Mucosa of stomach (tissue), 1 donor: ENCODE data around the gene PPM1M.
"Not testable (repeated sequence)": the region's sequence is repeated elsewhere in the genome, so short reads cannot be mapped to it uniquely, and the experiment has no call there.

ENCODE experiments used
- H3K27me3 ChIP-seq: one replicate; pipeline ENCODE4 v1.7.0; 2013; ENCODE audit warnings: mild to moderate bottlenecking, low read length; ENCODE audit not compliant: control insufficient read depth, insufficient read depth
- H3K36me3 ChIP-seq: one replicate; pipeline ENCODE4 v1.7.0; 2013; ENCODE audit warnings: low read length; ENCODE audit not compliant: control insufficient read depth, insufficient read depth
- H3K4me1 ChIP-seq: one replicate; pipeline ENCODE4 v1.7.0; 2013; ENCODE audit warnings: mild to moderate bottlenecking, low read length; ENCODE audit not compliant: control insufficient read depth, insufficient read depth
- H3K4me3 ChIP-seq: one replicate; pipeline ENCODE4 v1.7.0; 2013; ENCODE audit warnings: low read length
- H3K9ac ChIP-seq: one replicate; pipeline ENCODE4 v1.7.0; 2013; ENCODE audit warnings: mild to moderate bottlenecking, low read length, moderate library complexity
- H3K9me3 ChIP-seq: one replicate; pipeline ENCODE4 v1.7.0; 2013; ENCODE audit warnings: mild to moderate bottlenecking, low read length, moderate library complexity; ENCODE audit not compliant: control insufficient read depth
- donor health status: Pancreatic carcinoma.

The PPM1M gene

DNA sequence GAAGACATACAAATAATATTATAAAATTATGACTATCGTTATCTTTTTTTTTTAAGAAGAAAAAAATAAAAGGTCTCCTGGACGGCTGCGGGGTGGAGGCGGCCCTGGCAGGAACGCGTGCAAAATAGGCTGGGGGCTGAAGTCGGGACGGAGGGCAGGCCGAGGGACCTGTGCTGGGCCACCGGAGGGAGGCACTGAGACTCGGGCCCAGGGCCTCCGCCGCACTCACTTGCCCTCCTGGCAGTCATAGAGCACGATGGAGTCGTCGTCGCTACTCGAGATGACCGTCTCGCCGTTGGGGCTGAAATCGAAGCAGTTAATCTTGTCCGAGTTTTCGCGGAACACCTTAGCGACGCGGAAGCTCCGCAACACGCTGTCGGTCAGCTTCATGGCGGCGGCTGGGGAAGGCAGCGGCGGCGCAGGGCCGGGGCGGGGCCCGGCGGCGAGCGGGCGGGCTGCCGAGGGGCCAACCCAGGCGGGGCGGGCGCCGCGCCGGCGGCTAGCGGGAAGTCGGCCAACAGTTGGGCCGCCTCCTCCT lies 32.5 kb downstream of the PPM1M start:
- peak overlapping the region; percentile 57 for H3K4me3 ChIP-seq
- peak overlapping the region; percentile 91 for H3K9ac ChIP-seq
- no peaks in the 10 kb centered on the region for H3K9me3 ChIP-seq
- no peaks in the 10 kb centered on the region for H3K27me3 ChIP-seq
- H3K4me1 ChIP-seq, result peaks cover 18% of the 10 kb centered on the region
- H3K36me3 ChIP-seq, result no peaks in the 10 kb centered on the region

DNA sequence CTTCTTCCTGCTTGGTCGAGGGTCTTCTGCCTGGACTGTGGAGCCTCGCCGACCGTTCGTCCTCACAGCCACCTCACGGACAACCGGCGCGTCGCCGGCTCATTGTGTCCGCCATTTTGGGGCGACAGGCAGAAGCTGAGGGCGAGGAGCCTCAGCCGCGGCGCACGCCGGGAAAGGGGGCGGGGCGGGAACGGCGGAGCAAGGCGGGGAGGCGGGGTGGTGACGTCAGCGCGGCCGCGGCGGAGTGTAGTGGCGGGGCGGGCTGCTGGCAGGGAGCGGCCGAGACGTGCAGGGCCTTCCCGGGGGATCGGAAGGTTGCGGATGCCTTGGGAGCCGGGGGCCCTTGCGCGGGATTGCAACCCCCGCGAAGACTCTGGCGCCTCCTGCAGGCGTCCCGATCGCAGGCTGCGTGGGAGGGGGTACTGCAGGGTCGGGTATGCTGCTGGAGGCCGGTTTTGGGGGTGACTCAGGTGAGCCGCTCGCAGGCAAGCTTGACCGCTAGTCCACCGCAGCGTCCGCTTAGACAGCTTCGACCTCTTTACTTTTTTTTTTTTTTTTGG lies 33.0 kb downstream of the PPM1M start, which contains the start of gene WDR82:
Gene WDR82 (minus strand): TSS at position 140 of the 560 bp plus-strand sequence. CDS start 288 bp downstream, outside the sequence.
- Histone ChIP-seq H3K4me1 (peaks cover 18% of the 10 kb centered on the region), H3K27me3 (no peaks in the 10 kb centered on the region), H3K9me3 (no peaks in the 10 kb centered on the region), H3K4me3 (peak within 1 kb of the TSS; percentile 57), H3K36me3 (no peaks in the 10 kb centered on the region), H3K9ac (peak within 1 kb of the TSS; percentile 91)

DNA sequence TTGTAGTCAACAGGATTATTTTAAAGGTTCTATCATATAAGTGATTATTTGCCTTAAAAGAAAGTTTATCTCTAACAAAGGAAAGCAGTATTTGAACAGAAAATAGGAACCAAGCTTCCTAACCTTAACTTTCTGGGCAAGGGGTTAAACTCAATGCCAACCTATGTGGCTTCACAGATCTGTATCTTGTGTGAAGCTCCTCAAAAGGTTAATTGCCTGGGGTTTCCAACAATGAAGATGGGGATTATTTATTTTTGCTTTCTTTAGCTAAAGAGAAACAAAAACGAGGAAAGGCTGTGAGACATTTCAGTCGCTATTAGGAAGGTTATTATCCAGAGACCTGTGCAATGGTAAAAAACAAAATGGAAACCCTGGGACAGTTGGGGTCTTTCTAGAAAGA lies 34.0 kb downstream of the PPM1M start:
- Histone ChIP-seq H3K4me1 (peaks cover 18% of the 10 kb centered on the region), H3K4me3 (no peak overlapping the region), H3K9me3 (no peaks in the 10 kb centered on the region), H3K36me3 (no peaks in the 10 kb centered on the region), H3K9ac (peak overlapping the region; percentile 91), H3K27me3 (no peaks in the 10 kb centered on the region)

DNA sequence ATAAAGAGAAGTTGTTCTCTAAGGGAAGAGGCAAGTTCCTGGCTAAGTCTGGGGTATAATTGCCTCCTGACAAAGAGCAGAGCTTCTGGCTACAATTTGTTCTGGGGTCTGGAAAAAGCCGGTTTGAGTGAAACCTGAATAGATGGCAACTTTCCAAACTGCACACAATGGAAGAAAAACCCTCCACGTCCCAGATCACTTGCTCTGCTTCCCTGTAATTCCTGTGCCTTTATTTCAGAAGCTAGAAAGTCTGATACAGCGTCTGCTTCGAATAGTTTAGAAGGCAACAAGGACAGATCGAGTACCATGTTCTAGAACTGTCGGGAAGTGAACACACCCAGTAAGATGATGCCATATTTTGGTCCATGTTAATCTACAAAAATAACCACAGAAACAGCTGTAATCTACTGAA lies 34.5 kb downstream of the PPM1M start:
- no peak overlapping the region for H3K4me3 ChIP-seq
- peak overlapping the region; percentile 91 for H3K9ac ChIP-seq
- no peaks in the 10 kb centered on the region for H3K36me3 ChIP-seq
- H3K9me3 ChIP-seq, result no peaks in the 10 kb centered on the region
- H3K4me1 ChIP-seq, result peaks cover 18% of the 10 kb centered on the region
- no peaks in the 10 kb centered on the region for H3K27me3 ChIP-seq

DNA sequence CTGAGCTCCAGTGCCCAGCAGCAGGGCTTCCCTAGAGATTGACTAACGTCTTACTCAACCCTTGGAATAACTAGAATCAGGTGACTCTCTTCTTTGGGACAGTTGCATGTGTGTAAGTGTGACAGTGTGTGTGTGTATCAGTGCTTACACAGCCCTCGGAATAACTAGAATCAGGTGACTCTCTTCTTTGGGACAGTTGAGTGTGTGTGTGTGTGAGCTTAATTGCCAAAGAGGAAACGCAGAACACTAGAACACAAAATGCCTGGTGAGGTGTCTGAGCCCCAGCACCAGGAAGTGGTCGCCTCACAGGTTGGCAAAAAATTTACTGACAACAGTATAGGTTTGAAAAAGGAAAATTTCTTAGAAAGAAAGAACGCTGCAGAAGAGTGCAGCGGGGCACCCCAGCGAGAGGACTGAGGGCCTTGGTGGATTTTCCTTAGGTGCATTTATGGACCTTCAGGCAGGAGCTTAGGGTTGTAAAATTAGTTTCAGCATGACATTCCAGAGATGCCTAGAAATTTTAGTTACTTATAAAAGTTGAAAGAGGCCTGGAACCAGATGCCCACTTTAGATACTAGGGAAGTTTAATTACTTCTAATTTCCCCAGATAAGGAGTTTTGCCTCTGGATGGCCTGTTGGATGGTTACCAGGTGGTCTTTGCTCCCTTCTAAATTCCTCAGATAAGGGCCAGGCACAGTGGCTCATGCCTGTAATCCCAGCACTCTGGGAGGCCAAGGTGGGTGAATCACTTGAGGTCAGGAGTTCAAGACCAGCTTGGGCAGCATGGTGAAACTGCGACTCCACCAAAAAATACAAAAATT lies 36.6 kb downstream of the PPM1M start:
- peaks cover 19% of the 10 kb centered on the region for H3K4me1 ChIP-seq
- H3K4me3 ChIP-seq, result no peak overlapping the region
- H3K9me3 ChIP-seq, result no peaks in the 10 kb centered on the region
- no peaks in the 10 kb centered on the region for H3K36me3 ChIP-seq
- no peaks in the 10 kb centered on the region for H3K27me3 ChIP-seq
- H3K9ac ChIP-seq, result no peak overlapping the region

DNA sequence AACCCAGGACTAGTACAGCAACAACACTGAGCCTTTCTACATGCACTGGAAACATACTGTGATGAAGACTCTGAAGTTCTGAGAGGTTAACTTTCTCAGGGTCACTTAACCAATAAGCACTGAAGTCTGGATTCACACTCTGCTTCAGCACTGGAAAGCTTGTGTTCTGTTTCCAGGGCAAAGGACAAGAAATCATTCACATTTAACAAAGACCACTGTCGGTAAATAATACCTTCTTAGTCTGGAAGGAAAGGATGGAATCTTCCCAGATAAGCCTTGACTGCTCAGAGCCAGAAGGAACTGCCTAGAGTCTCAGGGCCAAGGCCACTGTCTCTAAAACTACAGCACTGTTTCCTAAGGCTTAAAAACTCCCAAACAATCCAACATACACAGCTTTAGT lies 37.7 kb downstream of the PPM1M start:
- H3K36me3 ChIP-seq, result no peaks in the 10 kb centered on the region
- H3K4me1 ChIP-seq, result peaks cover 20% of the 10 kb centered on the region
- H3K9ac ChIP-seq, result no peak overlapping the region
- no peaks in the 10 kb centered on the region for H3K9me3 ChIP-seq
- H3K27me3 ChIP-seq, result no peaks in the 10 kb centered on the region
- no peak overlapping the region for H3K4me3 ChIP-seq

DNA sequence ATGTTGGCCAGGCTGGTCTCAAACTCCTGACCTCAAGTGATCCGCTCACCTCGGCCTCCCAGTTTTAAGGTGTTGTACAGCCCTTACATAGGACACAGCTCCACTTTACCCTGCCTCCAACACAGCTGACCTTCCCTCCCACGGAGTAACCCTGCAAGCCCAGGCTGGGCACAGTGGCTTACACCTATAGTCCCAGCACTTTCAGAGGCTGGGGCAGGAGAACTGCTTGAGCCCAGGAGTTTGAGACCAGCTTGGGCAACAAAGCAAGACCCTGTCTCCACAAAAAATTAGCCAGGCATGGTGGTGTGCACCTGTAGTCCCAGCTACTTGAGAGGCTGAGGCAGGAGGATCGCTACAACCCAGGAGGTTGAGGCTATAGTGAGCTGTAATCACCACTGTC lies 38.5 kb downstream of the PPM1M start:
- H3K4me1 ChIP-seq, result peaks cover 28% of the 10 kb centered on the region
- H3K4me3 ChIP-seq, H3K9me3 ChIP-seq: not testable (repeated sequence)

DNA sequence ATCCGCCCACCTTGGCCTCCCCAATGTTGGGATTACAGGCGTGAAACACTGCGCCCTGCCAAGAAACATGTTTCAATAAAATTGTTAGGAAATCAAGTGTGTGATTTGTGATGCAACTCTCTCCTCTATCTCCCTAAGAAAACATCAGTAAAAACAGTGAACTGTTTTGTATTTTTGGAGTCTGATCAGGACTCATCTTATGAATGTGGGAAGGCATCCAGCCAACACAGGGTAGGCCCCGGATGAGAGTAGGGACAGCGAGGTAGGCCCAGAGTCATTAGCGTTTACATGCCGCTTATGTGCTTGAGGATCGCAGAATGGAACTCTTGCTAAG lies 41.2 kb downstream of the PPM1M start:
- Histone ChIP-seq H3K9me3 (no peaks in the 10 kb centered on the region), H3K4me3 (peak overlapping the region; percentile 94), H3K9ac (peak overlapping the region; percentile 99), H3K4me1 (peaks cover 40% of the 10 kb centered on the region), H3K27me3 (no peaks in the 10 kb centered on the region), H3K36me3 (peaks cover 3% of the 10 kb centered on the region)

More for the DNA sequence above, 38.5 kb downstream of the PPM1M start:
- H3K36me3 ChIP-seq, H3K27me3 ChIP-seq, H3K9ac ChIP-seq: not testable (repeated sequence)

DNA sequence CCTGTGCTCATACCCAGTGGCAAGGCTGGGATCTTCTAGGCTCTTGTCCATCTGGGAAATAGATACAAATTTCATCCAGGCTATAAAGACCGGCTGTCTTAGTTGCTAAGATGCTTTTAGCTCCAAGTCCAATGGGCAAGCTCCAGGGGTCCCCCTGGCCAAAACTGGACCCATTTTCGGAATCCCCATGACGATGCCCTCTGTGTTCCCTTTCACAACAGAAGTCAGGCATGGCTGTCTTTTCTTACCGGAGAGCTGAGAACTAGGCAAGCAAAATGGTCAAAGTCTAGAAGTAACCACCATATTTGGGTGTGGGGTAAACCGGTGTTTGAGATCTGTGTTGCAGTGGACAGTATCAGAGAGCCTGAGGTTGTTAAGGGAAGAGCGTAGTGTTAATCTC lies 43.1 kb downstream of the PPM1M start:
- Histone ChIP-seq H3K27me3 (no peaks in the 10 kb centered on the region), H3K36me3 (peaks cover 19% of the 10 kb centered on the region), H3K4me3 (peak overlapping the region; percentile 94), H3K9ac (peak overlapping the region; percentile 31), H3K4me1 (peaks cover 51% of the 10 kb centered on the region), H3K9me3 (no peaks in the 10 kb centered on the region)

DNA sequence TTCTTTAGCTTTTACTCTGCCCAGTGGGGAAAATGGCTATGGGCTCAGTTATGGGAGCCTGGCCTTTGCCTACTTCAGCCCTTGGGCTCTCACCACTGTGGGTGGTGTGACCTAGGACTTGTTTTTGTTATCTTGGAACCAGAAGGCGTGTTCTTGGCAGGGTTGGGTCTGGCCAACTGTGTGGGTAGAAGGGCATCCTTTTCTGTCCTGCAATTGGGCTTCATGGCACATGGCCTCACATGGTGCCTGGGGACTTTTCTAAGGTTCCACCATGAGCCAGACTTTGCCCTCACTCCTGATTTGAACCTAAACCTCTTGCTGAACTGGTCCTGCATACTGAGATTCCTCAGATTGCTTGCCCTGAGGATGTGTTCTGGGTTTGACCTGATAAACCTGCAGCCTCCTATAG lies 43.8 kb downstream of the PPM1M start:
- Histone ChIP-seq H3K9ac (peak overlapping the region; percentile 31), H3K4me1 (peaks cover 51% of the 10 kb centered on the region), H3K36me3 (peaks cover 23% of the 10 kb centered on the region), H3K4me3 (peak overlapping the region; percentile 94), H3K9me3 (no peaks in the 10 kb centered on the region), H3K27me3 (no peaks in the 10 kb centered on the region)

DNA sequence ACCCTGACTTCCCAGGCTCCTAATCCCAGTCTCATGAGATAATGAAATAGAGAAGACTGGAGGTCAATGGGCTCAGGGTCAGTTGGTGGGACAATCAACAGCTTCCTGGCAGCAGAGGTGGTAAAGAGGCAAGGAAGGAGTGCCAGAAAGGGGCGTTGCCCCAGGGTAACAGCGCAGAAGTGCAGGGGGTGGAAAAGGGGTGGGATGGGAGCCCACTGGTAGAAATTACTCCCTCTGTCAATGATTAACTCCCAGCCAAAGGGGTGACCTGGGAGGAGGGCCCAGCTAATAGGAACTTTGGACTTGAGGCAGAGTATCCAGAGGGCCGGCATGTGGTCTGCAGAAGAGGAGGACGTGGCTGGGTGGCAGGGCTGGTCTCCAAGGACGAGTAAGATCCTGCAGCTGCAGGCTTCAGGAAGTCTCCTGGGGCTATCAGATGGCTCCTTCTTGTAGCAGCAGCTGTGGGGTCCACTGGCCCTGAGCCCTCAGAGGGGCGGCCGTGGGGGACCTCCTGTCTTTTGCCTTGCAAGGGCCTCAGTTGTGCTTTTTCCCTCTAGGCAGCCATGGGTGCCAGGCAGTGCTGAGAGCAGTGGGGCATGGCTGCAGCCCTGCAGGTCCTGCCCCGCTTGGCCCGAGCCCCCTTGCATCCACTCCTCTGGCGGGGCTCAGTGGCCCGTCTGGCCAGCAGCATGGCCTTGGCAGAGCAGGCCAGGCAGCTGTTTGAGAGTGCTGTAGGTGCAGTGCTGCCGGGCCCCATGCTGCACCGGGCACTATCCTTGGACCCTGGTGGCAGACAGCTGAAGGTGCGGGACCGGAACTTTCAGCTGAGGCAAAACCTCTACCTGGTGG lies 44.4 kb downstream of the PPM1M start:
- Histone ChIP-seq H3K9ac (peak overlapping the region; percentile 41), H3K27me3 (no peaks in the 10 kb centered on the region), H3K36me3 (peaks cover 23% of the 10 kb centered on the region), H3K9me3 (no peaks in the 10 kb centered on the region), H3K4me1 (peaks cover 51% of the 10 kb centered on the region), H3K4me3 (no peak overlapping the region)
